Fibroblast of lung (primary cell): ENCODE measurements around the gene RPS21. TPM values are rescaled to one million over a fixed set of nuclear protein-coding genes. Genes with fewer than 3 reads are reported as not detected.

Experiments
- DNase-seq, 2 donors: peaks; one replicate each; pipeline versions ENCODE4 v3.0.0 to v3.0.0-alpha.2; 2010; ENCODE audit warnings: low read depth in 2 of 2
- H2AFZ ChIP-seq: 2 replicates; pipeline ENCODE4 v1.5.1; 2012; ENCODE audit warnings: low read length, control low read depth, inconsistent platforms
- H3K27ac ChIP-seq: 2 replicates; pipeline ENCODE4 v1.5.1; 2011; ENCODE audit warnings: low read length, control low read depth; ENCODE audit not compliant: insufficient read depth
- H3K27me3 ChIP-seq: 2 replicates; pipeline ENCODE4 v1.5.1; 2011; ENCODE audit warnings: mild to moderate bottlenecking, low read length; ENCODE audit not compliant: control insufficient read depth, insufficient read depth
- H3K36me3 ChIP-seq: 2 replicates; pipeline ENCODE4 v1.5.1; 2011; ENCODE audit warnings: low read length; ENCODE audit not compliant: control insufficient read depth, insufficient read depth
- H3K4me1 ChIP-seq: 2 replicates; pipeline ENCODE4 v1.5.1; 2011; ENCODE audit warnings: low read length; ENCODE audit not compliant: control insufficient read depth, insufficient read depth; ENCODE audit errors: extremely low read depth
- H3K4me2 ChIP-seq: 2 replicates; pipeline ENCODE4 v1.5.1; 2011; ENCODE audit warnings: low read length, control low read depth; ENCODE audit not compliant: insufficient read depth; ENCODE audit errors: extremely low read depth
- H3K4me3 ChIP-seq, 4 experiments: fragments of 200-600 bp in 1 of 4; sonication (generic) in 1 of 4; replicated peaks in 1 of 4; 2 replicates each; pipeline ENCODE4 v1.5.1; 2011 to 2016; ENCODE audit warnings: low read length in 4 of 4, low read depth in 3 of 4, mild to moderate bottlenecking in 3 of 4, control low read depth in 2 of 4, inconsistent platforms in 1 of 4, mixed read lengths in 1 of 4; ENCODE audit not compliant: insufficient read depth in 1 of 4; ENCODE audit errors: control extremely low read depth in 1 of 4
- H3K79me2 ChIP-seq: 2 replicates; pipeline ENCODE4 v1.5.1; 2012; ENCODE audit warnings: mild to moderate bottlenecking, low read length, inconsistent platforms; ENCODE audit not compliant: control insufficient read depth, insufficient read depth
- H3K9ac ChIP-seq: 2 replicates; pipeline ENCODE4 v1.5.1; 2011; ENCODE audit warnings: mild to moderate bottlenecking, low read length, control low read depth; ENCODE audit not compliant: insufficient read depth
- H3K9me3 ChIP-seq: 2 replicates; pipeline ENCODE4 v1.5.1; 2012; ENCODE audit warnings: low read depth, low read length; ENCODE audit not compliant: control insufficient read depth, insufficient read depth
- H4K20me1 ChIP-seq: 2 replicates; pipeline ENCODE4 v1.5.1; 2011; ENCODE audit warnings: low read length; ENCODE audit not compliant: control insufficient read depth, insufficient read depth; ENCODE audit errors: extremely low read depth
- EZH2 ChIP-seq: IDR thresholded peaks from 2 replicates; pipeline ENCODE4 v1.5.1; 2012; ENCODE audit warnings: low read length, control low read depth, mild to moderate bottlenecking; ENCODE audit errors: missing control alignments
- polyA plus RNA-seq, 2 donors: library from polyadenylated mRNA; depleted of rRNA in 1 of 2; stranded (reverse) in 1 of 2; unstranded in 1 of 2; fragments of >200 nt; gene quantifications; 2 replicates each; pipeline ENCODE4 v1.2.1, GENCODE V29; 2011 to 2012; ENCODE audit warnings: missing spikeins in 1 of 2
- total RNA-seq: library from RNA; depleted of rRNA; stranded (reverse); fragments of >200 nt; gene quantifications from 2 replicates; pipeline ENCODE4 v1.2.1, GENCODE V29; 2014
- TF ChIP-seq, protein P1 (sequence below), 2 donors: IDR thresholded peaks in 1 of 2; conservative IDR thresholded peaks in 1 of 2; 1 replicate in 1 of 2; 2 replicates in 1 of 2; pipeline ENCODE4 v1.5.1; 2011 to 2012; ENCODE audit warnings: low read length in 2 of 2, control low read depth in 1 of 2, inconsistent platforms in 1 of 2, low read depth in 1 of 2, mild to moderate bottlenecking in 1 of 2

RPS21 gene
- total and polyA plus RNA-seq, 2 donors (not counting 1 experiment from before 2014, with no cell fraction given): 867 to 2,081 TPM

DNA sequence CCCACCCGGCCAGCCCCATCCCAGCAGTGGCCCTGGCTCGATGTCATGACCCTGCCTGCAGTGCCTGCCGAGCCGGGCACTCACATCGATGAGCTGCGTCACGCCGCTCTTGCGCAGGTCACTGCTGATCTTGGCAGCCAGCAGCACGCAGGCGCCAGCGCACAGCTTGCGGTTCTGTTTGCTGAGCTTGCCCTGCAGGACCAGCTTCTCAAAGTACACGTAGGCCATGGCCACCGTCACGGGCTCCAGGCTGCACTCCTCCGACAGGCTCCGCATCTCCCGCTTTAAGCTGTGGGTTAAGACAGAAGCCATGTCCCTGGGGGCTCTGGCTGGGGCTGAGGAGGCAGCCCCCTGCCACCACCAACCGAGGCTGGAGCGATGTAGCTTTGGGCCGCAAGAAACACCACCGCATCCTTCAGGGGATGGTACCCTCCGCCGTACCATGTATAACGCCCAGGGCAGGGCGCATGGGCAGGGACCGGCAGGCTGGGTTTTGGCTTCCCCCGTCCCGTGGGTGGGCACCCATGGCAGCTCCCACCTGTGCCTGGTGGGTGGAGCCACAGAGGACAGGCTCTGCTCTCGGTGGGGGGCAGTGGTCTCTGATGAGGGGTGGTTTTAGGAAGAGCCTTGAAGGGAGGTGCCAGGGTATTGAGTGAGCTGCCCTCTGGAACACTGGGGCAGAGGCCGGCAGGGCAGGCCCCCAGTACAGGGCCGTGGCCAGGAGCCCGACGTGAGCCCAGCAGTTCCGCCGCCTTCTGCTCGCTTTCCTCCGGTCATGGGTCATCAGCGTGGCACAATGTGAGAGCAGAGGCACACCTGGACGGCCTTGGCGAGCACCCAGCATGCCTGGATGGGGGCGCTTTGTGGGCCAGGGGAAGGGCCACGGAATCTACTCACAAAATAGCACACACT, 4.5 kb downstream of the RPS21 start:
- Histone ChIP-seq H3K36me3 (peaks cover 20% of the 10 kb centered on the region), H3K4me1 (peaks cover 5% of the 10 kb centered on the region), H3K4me2 (no peak overlapping the region), H3K4me3 (no peak overlapping the region), H3K27me3 (no peaks in the 10 kb centered on the region), H3K79me2 (peaks cover 26% of the 10 kb centered on the region), H3K9ac (no peak overlapping the region), H3K9me3 (no peaks in the 10 kb centered on the region), H2AFZ (no peak overlapping the region), H4K20me1 (no peaks in the 10 kb centered on the region), H3K27ac (no peak overlapping the region)
- no peak for DNase-seq
- TF ChIP-seq EZH2: no peak
- TF ChIP-seq, protein P1, sequence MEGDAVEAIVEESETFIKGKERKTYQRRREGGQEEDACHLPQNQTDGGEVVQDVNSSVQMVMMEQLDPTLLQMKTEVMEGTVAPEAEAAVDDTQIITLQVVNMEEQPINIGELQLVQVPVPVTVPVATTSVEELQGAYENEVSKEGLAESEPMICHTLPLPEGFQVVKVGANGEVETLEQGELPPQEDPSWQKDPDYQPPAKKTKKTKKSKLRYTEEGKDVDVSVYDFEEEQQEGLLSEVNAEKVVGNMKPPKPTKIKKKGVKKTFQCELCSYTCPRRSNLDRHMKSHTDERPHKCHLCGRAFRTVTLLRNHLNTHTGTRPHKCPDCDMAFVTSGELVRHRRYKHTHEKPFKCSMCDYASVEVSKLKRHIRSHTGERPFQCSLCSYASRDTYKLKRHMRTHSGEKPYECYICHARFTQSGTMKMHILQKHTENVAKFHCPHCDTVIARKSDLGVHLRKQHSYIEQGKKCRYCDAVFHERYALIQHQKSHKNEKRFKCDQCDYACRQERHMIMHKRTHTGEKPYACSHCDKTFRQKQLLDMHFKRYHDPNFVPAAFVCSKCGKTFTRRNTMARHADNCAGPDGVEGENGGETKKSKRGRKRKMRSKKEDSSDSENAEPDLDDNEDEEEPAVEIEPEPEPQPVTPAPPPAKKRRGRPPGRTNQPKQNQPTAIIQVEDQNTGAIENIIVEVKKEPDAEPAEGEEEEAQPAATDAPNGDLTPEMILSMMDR (conservative IDR thresholded peaks at IDR 0.05 in 1 of 2, IDR thresholded peaks at IDR 0.05 in 1 of 2; ENCODE audit: low read depth in 1 of 2, low read length in 2 of 2): no peak

DNA sequence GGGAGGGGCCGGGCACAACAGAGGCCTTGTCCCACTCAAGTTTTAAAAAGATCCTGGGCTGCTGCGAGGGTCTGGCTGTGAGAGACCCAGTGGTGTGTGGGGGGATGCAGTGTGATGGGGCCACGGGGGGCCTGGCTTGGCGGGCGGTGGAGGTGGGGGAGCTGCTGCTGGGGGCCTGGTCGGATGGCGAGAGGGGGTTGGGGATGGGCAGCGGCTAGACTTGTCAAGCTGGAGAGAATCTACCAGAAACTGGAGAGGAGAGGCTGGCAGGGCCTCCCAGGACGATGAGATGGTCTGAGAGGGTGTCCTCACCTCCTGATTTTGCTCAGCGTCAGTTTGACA, 5.1 kb downstream of the RPS21 start:
- Histone ChIP-seq H3K9ac (no peak overlapping the region), H3K36me3 (peaks cover 20% of the 10 kb centered on the region), H4K20me1 (no peaks in the 10 kb centered on the region), H3K4me3 (no peak overlapping the region), H3K79me2 (peaks cover 22% of the 10 kb centered on the region), H3K27me3 (no peaks in the 10 kb centered on the region), H3K4me1 (peaks cover 5% of the 10 kb centered on the region), H2AFZ (no peak overlapping the region), H3K4me2 (no peak overlapping the region), H3K9me3 (no peaks in the 10 kb centered on the region), H3K27ac (no peak overlapping the region)
- DNase-seq: no peak
- TF ChIP-seq EZH2: no peak
- TF ChIP-seq, protein P1 (conservative IDR thresholded peaks at IDR 0.05 in 1 of 2, IDR thresholded peaks at IDR 0.05 in 1 of 2; ENCODE audit: low read depth in 1 of 2, low read length in 2 of 2): no peak

DNA sequence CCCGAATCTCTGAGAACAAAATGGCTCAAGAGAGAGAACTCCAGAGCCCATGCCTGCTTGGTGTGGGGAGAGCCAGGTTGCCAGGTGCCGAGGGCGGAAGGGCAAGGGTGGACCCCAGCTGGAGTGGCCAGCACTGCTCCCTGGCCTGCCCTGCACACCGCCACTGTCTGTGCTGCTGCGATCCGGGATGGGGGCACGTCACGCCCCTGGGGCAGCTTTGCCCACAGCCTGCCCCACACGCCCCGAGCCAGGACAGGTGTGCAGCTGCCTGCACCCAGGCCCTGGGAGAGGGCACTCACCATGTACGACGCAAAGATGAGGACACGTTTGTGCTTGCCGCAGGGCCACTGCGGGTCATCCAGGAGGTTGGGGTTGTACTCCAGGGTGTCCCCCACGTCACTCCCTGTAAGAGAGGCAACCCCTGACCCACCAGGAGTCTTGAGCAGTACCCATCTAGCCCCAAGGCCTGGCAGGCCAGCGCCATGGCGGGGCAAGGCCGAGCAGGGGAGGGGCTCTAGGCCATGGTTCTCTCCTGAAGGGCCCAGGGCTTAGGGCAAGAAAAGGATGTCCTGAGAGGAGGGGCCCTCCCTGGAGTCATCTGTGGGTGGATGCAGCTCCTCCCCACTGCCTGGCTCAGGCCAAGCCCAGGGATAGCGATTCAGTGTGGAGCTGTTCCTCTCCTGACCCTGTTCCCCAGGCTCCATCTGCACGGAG, 5.9 kb downstream of the RPS21 start:
- DNase-seq: no peak

More for the DNA sequence above, 5.9 kb downstream of the RPS21 start:
- TF ChIP-seq, protein P1 (conservative IDR thresholded peaks at IDR 0.05 in 1 of 2, IDR thresholded peaks at IDR 0.05 in 1 of 2; ENCODE audit: low read depth in 1 of 2, low read length in 2 of 2): no peak
- no peak for TF ChIP-seq EZH2
- no peak overlapping the region for H2AFZ ChIP-seq
- H3K4me1 ChIP-seq: peaks cover 4% of the 10 kb centered on the region
- no peak overlapping the region for H3K9ac ChIP-seq
- no peak overlapping the region for H3K27ac ChIP-seq
- peaks cover 15% of the 10 kb centered on the region for H3K79me2 ChIP-seq
- no peak overlapping the region for H3K4me3 ChIP-seq
- peaks cover 20% of the 10 kb centered on the region for H3K36me3 ChIP-seq
- no peaks in the 10 kb centered on the region for H3K9me3 ChIP-seq
- H3K4me2 ChIP-seq: no peak overlapping the region
- no peaks in the 10 kb centered on the region for H4K20me1 ChIP-seq
- H3K27me3 ChIP-seq: no peaks in the 10 kb centered on the region
